HuH-7 (cell line): ENCODE measurements around the gene RABGAP1L.
A peak's percentile ranks its signal among the peaks of the same experiment; 100 is the strongest.
"Not testable (repeated sequence)": the region's sequence is repeated elsewhere in the genome, so short reads cannot be mapped to it uniquely, and the experiment has no call there.

ENCODE experiments used
- DNase-seq: peaks from one replicate; pipeline ENCODE4 v3.0.0; 2011; ENCODE audit warnings: low spot score

Gene RABGAP1L

GRCh38 chr1:174153825-174154107 lies 5.6 kb upstream of the RABGAP1L start:
- DNase-seq, result no peak

- no peak for DNase-seq
Observed at GRCh38 chr1:174156437-174156836, 2.9 kb upstream of the RABGAP1L start.

- no peak for DNase-seq
Observed at GRCh38 chr1:174157157-174157806, 2.0 kb upstream of the RABGAP1L start.

- DNase-seq, result no peak
Observed at GRCh38 chr1:174158767-174159251, 511 bp upstream of the RABGAP1L start.

GRCh38 chr1:174160109-174160473 lies 771 bp downstream of the RABGAP1L start:
- DNase-seq, result peak; percentile 40

GRCh38 chr1:174160603-174161002 lies 1.3 kb downstream of the RABGAP1L start:
- no peak for DNase-seq

GRCh38 chr1:174161813-174162212 lies 2.5 kb downstream of the RABGAP1L start:
- DNase-seq, result no peak

GRCh38 chr1:174164826-174165225 lies 5.5 kb downstream of the RABGAP1L start:
- no peak for DNase-seq

- DNase-seq, result no peak
Observed at GRCh38 chr1:174165471-174166137, 6.3 kb downstream of the RABGAP1L start.

GRCh38 chr1:174166530-174167264 lies 7.4 kb downstream of the RABGAP1L start:
- no peak for DNase-seq

- no peak for DNase-seq
Observed at GRCh38 chr1:174167265-174167803, 8.0 kb downstream of the RABGAP1L start.

- DNase-seq, result no peak
Observed at GRCh38 chr1:174169342-174169741, 10.0 kb downstream of the RABGAP1L start.

GRCh38 chr1:174171073-174171472 lies 11.8 kb downstream of the RABGAP1L start:
- no peak for DNase-seq

- no peak for DNase-seq
Observed at GRCh38 chr1:174174461-174175329, 15.4 kb downstream of the RABGAP1L start.

- not testable (repeated sequence) for DNase-seq
Observed at GRCh38 chr1:174178459-174178858, 19.1 kb downstream of the RABGAP1L start.

GRCh38 chr1:174189428-174190062 lies 30.2 kb downstream of the RABGAP1L start:
- DNase-seq, result no peak

- no peak for DNase-seq
Observed at GRCh38 chr1:174190691-174191199, 31.4 kb downstream of the RABGAP1L start.

- DNase-seq, result no peak
Observed at GRCh38 chr1:174191349-174191862, 32.1 kb downstream of the RABGAP1L start.

GRCh38 chr1:174194461-174194860 lies 35.1 kb downstream of the RABGAP1L start:
- DNase-seq, result no peak

- no peak for DNase-seq
Observed at GRCh38 chr1:174197088-174197487, 37.8 kb downstream of the RABGAP1L start.

GRCh38 chr1:174197547-174197946 lies 38.2 kb downstream of the RABGAP1L start:
- no peak for DNase-seq
